Measurements from ENCODE around the gene DACH2.

The DACH2 gene

DNA sequence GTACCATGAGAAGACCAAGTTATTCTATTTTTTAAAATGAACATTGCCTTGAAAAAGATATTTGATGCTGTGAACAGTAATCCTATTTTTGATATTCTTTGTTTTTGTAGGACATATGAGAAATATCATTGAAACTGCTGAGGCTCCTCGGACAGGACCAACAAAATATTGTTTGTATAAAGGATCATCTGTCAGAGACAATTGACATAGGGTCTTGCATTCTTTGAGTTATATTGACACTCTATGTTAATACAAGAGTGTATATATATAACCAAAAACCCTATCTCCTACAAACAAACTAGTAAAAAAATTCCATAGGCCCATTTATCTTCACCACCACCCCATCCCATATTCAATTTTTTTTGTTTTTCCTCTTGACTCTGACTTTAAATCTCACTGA lies 222.7 kb downstream of the DACH2 start:
- Mint-ChIP-seq H3K27me3 (no peaks in the 10 kb centered on the region), H3K36me3 (ENCODE audit: low read depth) (no peaks in the 10 kb centered on the region), H3K9me3 (no peaks in the 10 kb centered on the region), H3K4me1 (ENCODE audit: low read depth) (no peaks in the 10 kb centered on the region), H3K4me3 (no peak overlapping the region), H3K27ac (no peak overlapping the region)
- intact Hi-C loops (cut with micrococcal nuclease), result no loop called here

DNA sequence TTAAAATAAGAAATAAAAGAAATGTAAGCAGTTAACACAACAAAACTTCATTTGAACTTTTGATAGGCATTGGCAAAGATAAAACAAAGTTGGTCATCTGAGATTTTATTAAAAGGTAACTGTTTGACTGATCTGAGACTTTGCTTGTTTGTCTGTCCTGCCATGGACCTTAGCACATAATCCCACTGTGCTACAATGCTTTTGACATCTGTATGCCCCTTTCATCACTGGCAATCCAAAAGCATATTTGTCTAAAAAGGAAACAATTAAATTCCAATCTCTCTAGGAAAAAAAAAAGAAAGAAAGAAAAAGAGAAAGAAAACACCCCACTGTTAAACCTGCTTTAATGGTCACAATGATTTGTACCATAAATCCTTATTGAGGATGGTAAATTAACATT lies 231.0 kb downstream of the DACH2 start:
- no peaks in the 10 kb centered on the region for H3K36me3 Mint-ChIP-seq (ENCODE audit: low read depth)
- H3K27ac Mint-ChIP-seq, result no peak overlapping the region
- no peak overlapping the region for H3K4me3 Mint-ChIP-seq
- H3K9me3 Mint-ChIP-seq, result no peaks in the 10 kb centered on the region
- H3K27me3 Mint-ChIP-seq, result no peaks in the 10 kb centered on the region
- H3K4me1 Mint-ChIP-seq (ENCODE audit: low read depth), result no peaks in the 10 kb centered on the region
- intact Hi-C loops (cut with micrococcal nuclease), result no loop called here

DNA sequence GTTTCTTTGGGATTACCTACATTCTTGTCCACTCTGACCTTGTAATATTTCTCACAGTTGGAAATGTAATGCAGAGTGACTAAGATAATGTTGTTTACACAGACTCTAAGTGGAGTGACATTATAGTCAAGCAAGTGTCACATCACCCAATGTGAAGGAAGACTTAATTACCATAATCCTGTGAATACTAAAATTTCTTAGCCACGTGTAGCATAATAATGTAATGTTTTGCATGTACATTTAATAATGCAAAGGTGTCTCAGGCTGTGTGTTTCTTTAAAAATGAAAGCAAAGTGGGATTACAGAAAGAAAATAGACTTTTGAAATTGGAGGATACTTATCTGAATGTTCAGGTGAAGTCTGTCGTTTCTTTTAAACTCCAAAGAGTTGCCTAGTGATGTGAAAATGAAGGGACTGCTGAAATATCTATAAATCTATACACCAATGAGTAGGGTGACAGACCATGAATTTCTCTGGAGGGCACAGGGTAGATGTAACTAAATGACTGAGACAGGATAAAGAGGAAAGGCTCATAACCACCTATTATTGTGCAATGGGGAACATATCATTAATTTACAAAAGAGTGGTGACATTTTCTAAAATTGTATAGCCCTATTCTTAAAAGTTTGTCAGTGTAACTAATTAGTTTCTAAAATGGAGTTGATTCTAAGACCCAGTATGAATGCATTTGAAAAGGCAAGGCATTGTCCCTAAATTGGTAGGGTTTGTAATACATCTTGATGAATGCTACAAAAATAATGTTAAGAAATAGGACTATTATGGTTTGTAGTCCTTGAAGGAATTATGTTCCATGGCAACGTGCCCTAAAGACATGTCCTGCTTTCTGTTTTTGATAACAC lies 235.7 kb downstream of the DACH2 start:
- intact Hi-C loops (cut with micrococcal nuclease), result no loop called here
- no peaks in the 10 kb centered on the region for H3K4me1 Mint-ChIP-seq (ENCODE audit: low read depth)

DNA sequence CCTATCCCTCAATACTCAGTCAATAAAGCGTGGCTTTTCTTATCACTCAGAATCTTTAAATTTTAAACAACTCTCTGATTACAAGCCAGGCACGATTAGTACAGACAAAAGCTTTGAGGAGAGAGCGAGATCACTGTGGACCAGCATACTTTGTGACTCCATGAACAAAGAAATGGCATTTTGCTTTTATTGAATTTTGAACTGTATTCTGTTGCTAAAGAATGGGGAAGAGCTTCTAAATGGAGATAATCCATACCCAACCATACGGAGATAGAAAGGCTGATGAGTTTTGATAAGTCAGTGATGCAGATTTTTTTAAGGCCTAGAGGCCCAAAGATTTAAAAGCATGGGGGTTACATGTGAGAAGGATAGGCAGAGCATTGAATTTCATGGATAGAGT lies 259.1 kb downstream of the DACH2 start:
- Mint-ChIP-seq H3K27me3 (no peaks in the 10 kb centered on the region), H3K4me1 (ENCODE audit: low read depth) (no peaks in the 10 kb centered on the region), H3K9me3 (peaks cover 9% of the 10 kb centered on the region), H3K4me3 (no peak overlapping the region), H3K36me3 (ENCODE audit: low read depth) (no peaks in the 10 kb centered on the region), H3K27ac (no peak overlapping the region)
- intact Hi-C loops (cut with micrococcal nuclease), result no loop called here

More for the DNA sequence above, 235.7 kb downstream of the DACH2 start:
- Mint-ChIP-seq H3K27ac (no peak overlapping the region), H3K36me3 (ENCODE audit: low read depth) (no peaks in the 10 kb centered on the region), H3K27me3 (no peaks in the 10 kb centered on the region), H3K4me3 (no peak overlapping the region), H3K9me3 (no peaks in the 10 kb centered on the region)

DNA sequence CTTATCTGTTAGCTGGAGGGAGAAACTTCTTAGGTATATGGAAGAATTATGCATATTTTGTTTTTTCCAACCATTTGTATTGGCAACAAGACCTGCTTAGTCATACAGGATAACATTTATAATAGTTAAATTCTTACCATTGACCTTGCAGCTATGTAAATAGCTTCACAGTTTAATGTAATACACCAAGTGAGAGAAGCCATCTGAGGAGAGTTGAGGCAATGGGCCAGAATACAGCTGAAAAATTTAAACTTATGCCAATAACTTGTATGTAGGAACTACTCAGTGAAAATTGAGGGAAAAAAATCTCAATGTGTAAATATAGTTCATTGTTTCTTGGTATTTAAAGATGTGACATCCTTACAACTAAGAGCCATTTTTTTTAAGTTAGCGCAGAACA lies 273.5 kb downstream of the DACH2 start:
- H3K4me3 Mint-ChIP-seq, result no peak overlapping the region
- intact Hi-C loops (cut with micrococcal nuclease), result no loop called here
- no peaks in the 10 kb centered on the region for H3K36me3 Mint-ChIP-seq (ENCODE audit: low read depth)
- no peaks in the 10 kb centered on the region for H3K27me3 Mint-ChIP-seq
- no peak overlapping the region for H3K27ac Mint-ChIP-seq
- H3K9me3 Mint-ChIP-seq, result peaks cover 1% of the 10 kb centered on the region
- no peaks in the 10 kb centered on the region for H3K4me1 Mint-ChIP-seq (ENCODE audit: low read depth)

DNA sequence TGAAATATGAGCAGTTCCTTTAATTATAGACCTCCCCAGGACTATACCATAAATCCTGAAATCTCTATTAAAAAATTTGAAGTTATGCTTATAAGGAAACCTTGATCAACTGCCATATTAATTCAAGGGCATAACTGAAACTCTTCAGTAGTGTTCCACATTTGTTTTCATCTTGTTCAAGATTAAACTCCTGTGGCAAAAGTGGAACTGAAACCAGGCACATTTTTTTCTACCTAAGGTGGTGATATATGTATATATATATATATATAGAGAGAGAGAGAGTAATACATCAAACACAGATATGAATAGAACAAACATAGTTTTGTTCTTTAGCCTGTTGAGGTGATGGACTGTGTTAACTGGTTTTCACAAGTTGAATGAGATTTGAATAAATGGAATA lies 287.9 kb downstream of the DACH2 start:
- H3K4me3 Mint-ChIP-seq, result no peak overlapping the region
- intact Hi-C loops (cut with micrococcal nuclease), result no loop called here
- H3K36me3 Mint-ChIP-seq (ENCODE audit: low read depth), result no peaks in the 10 kb centered on the region
- H3K9me3 Mint-ChIP-seq, result no peaks in the 10 kb centered on the region
- no peak overlapping the region for H3K27ac Mint-ChIP-seq
- H3K4me1 Mint-ChIP-seq (ENCODE audit: low read depth), result no peaks in the 10 kb centered on the region
- no peaks in the 10 kb centered on the region for H3K27me3 Mint-ChIP-seq

DNA sequence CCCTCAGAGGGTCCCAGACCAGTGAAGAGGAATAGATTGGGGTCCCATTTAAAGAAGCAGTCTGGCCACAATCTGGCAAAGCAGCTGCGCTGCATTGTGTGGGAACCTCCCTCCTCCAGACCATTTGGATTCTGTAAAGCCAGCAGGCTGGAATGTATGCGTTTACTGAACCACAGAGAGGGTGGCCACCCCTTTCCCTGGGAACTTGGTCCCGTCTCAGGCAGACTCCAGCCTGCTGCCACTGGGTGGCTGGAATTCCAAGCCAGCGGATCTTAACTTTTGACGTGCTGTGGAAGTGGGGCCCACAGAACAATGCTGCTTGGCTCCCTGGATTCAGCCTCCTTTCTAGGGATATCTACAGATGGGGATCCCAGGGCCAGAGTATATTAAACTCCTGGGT lies 307.2 kb downstream of the DACH2 start:
- Mint-ChIP-seq H3K36me3 (ENCODE audit: low read depth) (no peaks in the 10 kb centered on the region), H3K27me3 (no peaks in the 10 kb centered on the region), H3K4me3 (no peak overlapping the region), H3K9me3 (peaks cover 7% of the 10 kb centered on the region), H3K4me1 (ENCODE audit: low read depth) (no peaks in the 10 kb centered on the region), H3K27ac (no peak overlapping the region)
- intact Hi-C loops (cut with micrococcal nuclease), result no loop called here

DNA sequence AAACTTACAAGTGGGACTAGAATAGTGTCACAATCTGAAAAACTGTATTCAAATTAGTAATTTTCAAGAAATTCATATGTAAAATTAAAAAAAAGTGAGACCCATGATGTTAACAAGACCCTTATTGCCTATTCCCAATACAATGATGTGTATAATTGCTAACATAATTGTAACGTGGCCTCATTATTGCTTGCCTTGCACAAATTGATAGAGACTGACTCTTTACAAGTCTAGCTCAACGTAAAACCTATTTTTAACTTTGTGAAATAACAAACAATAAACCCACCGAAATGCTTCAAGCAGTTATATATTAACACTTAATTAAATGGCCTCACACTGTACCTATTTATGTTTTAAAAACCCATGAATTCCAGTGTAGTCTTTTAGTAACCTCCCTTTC lies 312.5 kb downstream of the DACH2 start:
- Mint-ChIP-seq H3K27me3 (no peaks in the 10 kb centered on the region), H3K4me3 (no peak overlapping the region), H3K36me3 (ENCODE audit: low read depth) (no peaks in the 10 kb centered on the region), H3K27ac (no peak overlapping the region), H3K9me3 (no peaks in the 10 kb centered on the region), H3K4me1 (ENCODE audit: low read depth) (no peaks in the 10 kb centered on the region)
- intact Hi-C loops (cut with micrococcal nuclease), result no loop called here

DNA sequence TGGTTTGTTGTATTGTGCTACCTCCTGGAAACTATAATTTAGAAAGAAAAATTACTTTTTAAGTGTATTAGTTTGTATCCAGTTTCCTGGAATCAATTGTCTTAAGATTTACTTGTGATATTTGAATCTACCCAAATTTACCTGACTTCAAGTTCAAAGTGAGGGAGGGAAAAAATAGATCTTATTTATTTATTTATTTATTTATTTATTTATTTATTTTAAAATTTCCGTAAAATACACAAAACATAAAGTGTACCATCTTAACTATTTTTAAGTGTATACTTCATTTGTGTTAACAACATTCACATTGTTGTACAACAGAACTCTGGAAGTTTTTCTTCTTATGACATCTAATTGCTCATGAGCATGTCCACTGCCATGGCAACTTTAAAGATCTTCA lies 356.0 kb downstream of the DACH2 start:
- Mint-ChIP-seq H3K27ac (no peak overlapping the region), H3K4me1 (ENCODE audit: low read depth) (no peaks in the 10 kb centered on the region), H3K9me3 (peaks cover 9% of the 10 kb centered on the region), H3K36me3 (ENCODE audit: low read depth) (no peaks in the 10 kb centered on the region), H3K27me3 (no peaks in the 10 kb centered on the region), H3K4me3 (no peak overlapping the region)
- intact Hi-C loops (cut with micrococcal nuclease), result no loop called here

DNA sequence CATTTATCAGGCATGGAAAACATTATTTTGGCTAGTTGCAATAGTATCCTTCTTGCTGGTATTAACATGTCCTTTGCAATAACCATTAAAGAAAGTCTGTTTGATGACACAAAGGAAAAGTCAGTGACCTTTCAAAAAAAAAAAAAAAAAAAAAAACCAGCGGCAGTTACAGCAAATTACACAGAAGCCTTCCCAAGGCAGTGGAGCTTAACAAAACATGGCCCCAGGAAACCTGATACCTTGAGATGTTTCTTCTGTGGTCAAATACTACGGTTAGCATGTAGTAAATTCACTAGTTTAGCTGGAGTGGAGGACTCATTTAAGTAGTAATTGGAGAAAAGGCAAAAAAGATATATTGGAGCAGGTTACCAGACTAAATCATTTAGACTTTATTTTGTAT lies 359.1 kb downstream of the DACH2 start:
- intact Hi-C loops (cut with micrococcal nuclease), result no loop called here
- no peak overlapping the region for H3K27ac Mint-ChIP-seq
- H3K4me1 Mint-ChIP-seq (ENCODE audit: low read depth), result no peaks in the 10 kb centered on the region
- no peak overlapping the region for H3K4me3 Mint-ChIP-seq
- H3K9me3 Mint-ChIP-seq, result peaks cover 9% of the 10 kb centered on the region
- no peaks in the 10 kb centered on the region for H3K36me3 Mint-ChIP-seq (ENCODE audit: low read depth)
- no peaks in the 10 kb centered on the region for H3K27me3 Mint-ChIP-seq

DNA sequence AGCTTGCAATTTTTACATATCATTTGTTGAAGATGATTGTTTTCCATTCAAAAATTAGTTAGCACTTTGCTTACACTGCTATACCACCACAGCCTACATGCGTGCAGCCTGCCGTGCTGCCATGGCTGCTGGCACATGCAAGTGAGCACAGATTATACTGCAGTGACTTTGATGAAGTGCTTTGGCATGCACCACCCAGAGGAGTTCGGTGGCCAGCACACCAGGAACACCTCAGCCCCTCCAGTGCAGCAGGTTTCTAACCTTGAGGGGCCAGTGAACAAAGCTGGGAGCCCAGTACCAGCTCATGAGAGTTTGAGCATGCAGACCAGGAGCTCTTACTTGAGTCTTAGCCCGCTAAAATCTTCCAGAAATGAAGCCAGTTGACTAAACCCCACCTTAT lies 431.5 kb downstream of the DACH2 start:
- Mint-ChIP-seq H3K27ac (no peak overlapping the region), H3K36me3 (ENCODE audit: low read depth) (no peaks in the 10 kb centered on the region), H3K9me3 (peaks cover 7% of the 10 kb centered on the region), H3K27me3 (no peaks in the 10 kb centered on the region), H3K4me3 (no peak overlapping the region), H3K4me1 (ENCODE audit: low read depth) (no peaks in the 10 kb centered on the region)
- intact Hi-C loops (cut with micrococcal nuclease), result no loop called here

DNA sequence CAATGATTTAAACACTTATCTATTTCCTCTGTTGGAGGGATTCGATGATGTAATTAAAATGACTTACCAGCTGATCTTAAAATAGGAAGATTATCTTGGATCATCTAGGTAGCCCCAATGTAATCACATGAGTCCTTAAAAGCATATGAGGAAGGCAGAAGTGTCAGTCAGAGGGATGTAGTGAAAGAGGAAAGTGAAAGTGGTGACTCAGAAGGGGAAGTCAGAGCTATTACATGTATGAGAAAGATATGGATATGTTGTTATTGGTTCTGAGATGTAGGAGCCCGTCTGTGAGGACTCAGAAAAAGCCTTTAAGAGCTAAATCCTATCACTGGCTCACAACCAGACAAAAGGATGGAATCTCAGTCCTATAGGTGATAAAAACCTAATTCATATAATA lies 456.4 kb downstream of the DACH2 start:
- H3K4me1 Mint-ChIP-seq (ENCODE audit: low read depth), result no peaks in the 10 kb centered on the region
- peaks cover 6% of the 10 kb centered on the region for H3K9me3 Mint-ChIP-seq
- no peak overlapping the region for H3K4me3 Mint-ChIP-seq
- intact Hi-C loops (cut with micrococcal nuclease), result no loop called here
- H3K27me3 Mint-ChIP-seq, result no peaks in the 10 kb centered on the region
- no peaks in the 10 kb centered on the region for H3K36me3 Mint-ChIP-seq (ENCODE audit: low read depth)
- no peak overlapping the region for H3K27ac Mint-ChIP-seq

DNA sequence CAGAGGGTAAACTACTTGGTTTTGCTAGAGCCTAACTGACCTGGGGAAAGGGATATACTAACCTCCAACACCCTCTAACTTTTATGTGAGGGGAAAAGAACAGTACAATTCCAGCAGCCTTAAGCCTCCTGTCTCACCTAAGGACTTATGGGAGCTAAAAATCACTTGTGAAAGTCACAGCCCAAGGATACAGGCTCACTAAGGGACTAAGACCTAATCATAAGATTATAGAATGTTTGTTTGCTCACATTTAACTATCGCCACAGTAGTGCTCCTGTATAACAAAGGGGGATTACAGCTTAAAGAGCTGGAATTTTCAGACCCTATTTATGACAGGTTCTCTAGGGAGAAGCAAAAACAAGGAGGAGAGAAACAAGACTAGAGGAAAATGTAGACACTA lies 548.7 kb downstream of the DACH2 start:
- Mint-ChIP-seq H3K27ac (no peak overlapping the region), H3K4me1 (ENCODE audit: low read depth) (no peaks in the 10 kb centered on the region)

DNA sequence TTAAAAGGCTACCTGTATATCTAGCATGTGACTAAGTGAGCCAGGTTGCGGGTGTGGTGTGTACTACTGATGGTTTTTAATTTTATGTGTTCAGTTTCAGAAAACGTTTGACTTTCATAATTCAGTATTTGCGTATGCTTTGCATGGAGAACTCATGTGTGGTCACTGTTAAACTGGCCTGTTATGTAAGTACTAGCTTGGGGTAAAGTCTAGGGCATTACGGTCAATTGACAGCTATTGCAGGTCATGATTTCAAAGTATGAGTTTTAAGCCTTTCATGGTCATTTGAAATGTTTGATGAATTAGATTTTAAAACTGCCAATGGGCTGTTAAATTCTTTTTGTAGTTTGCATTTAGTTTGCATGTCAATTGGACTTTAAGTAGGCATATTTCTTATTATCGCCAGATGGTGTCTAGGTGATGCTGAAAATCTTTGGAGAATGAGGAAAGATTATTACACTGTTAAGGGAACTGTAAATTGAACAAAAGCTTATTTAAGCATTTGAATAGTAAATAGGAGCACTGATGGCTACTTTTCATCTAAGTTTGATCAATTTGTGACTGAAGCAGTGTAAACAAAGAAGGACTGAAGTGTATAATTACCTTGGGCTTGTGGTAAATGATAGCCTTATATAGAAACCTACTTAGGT lies 563.4 kb downstream of the DACH2 start:
- H3K27ac Mint-ChIP-seq, result no peak overlapping the region
- no peak overlapping the region for H3K4me3 Mint-ChIP-seq
- H3K27me3 Mint-ChIP-seq, result no peaks in the 10 kb centered on the region
- intact Hi-C loops (cut with micrococcal nuclease), result no loop called here
- H3K9me3 Mint-ChIP-seq, result no peaks in the 10 kb centered on the region
- H3K4me1 Mint-ChIP-seq (ENCODE audit: low read depth), result no peaks in the 10 kb centered on the region
- H3K36me3 Mint-ChIP-seq (ENCODE audit: low read depth), result no peaks in the 10 kb centered on the region

More for the DNA sequence above, 548.7 kb downstream of the DACH2 start:
- intact Hi-C loops (cut with micrococcal nuclease), result no loop called here
- H3K27me3 Mint-ChIP-seq, result no peaks in the 10 kb centered on the region
- no peak overlapping the region for H3K4me3 Mint-ChIP-seq
- H3K36me3 Mint-ChIP-seq (ENCODE audit: low read depth), result no peaks in the 10 kb centered on the region
- H3K9me3 Mint-ChIP-seq, result no peaks in the 10 kb centered on the region

DNA sequence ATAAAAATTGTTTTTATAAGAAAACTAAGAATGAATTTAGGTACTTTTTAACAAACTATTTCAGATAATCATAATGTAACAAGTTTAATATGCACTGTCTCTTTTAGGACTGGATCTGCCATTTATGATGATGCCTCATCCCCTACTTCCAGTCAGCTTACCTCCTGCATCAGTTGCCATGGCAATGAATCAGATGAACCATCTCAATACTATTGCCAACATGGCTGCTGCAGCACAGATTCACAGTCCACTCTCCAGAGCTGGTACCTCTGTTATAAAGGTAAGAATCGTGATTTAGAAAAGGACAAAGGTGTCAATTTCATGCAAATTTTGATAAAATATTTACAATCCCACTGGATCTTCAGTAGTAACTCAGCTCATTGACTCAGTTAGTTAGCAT lies 566.2 kb downstream of the DACH2 start:
- Mint-ChIP-seq H3K4me1 (ENCODE audit: low read depth) (no peaks in the 10 kb centered on the region), H3K9me3 (no peaks in the 10 kb centered on the region), H3K27ac (no peak overlapping the region), H3K4me3 (no peak overlapping the region), H3K36me3 (ENCODE audit: low read depth) (no peaks in the 10 kb centered on the region), H3K27me3 (no peaks in the 10 kb centered on the region)
- intact Hi-C loops (cut with micrococcal nuclease), result no loop called here

All from dendritic cell treated with granulocyte-macrophage colony-stimulating factor and Interleukin-4, amounts not matched to agents 40 ng/mL and 50 ng/mL, for 4 days (primary cell).